Tibial artery (tissue), 4 donors: Measurements from ENCODE around the gene IL4I1.

ENCODE experiments used
- DNase-seq, 2 donors: peaks; one replicate each; pipeline ENCODE4 v3.0.0-alpha.2; 2019
- H3K27ac ChIP-seq, 2 donors: fragments of 200-600 bp; sonication (generic) in 1 of 2; 1 replicate in 1 of 2; 2 replicates in 1 of 2; pipeline ENCODE4 v1.5.1; 2018 to 2019; ENCODE audit warnings: mild to moderate bottlenecking in 1 of 2
- H3K27me3 ChIP-seq, 2 donors: fragments of 200-600 bp; sonication (generic) in 1 of 2; one replicate each; pipeline versions ENCODE4 v1.5.1 to v1.6.0; 2016 to 2019
- H3K36me3 ChIP-seq, 3 donors: fragments of 200-600 bp; sonication (generic) in 2 of 3; one replicate each; pipeline ENCODE4 v1.5.1; 2016 to 2019; ENCODE audit warnings: mild to moderate bottlenecking in 2 of 3
- H3K4me1 ChIP-seq, 4 donors: fragments of 200-600 bp; sonication (generic) in 2 of 4; 1 replicate in 3 of 4; 2 replicates in 1 of 4; pipeline ENCODE4 v1.5.1; 2016 to 2019
- H3K4me3 ChIP-seq, 2 donors: fragments of 200-600 bp; sonication (generic) in 1 of 2; 1 replicate in 1 of 2; 2 replicates in 1 of 2; pipeline ENCODE4 v1.5.1; 2018 to 2019; ENCODE audit warnings: mild to moderate bottlenecking in 2 of 2
- H3K9me3 ChIP-seq, 3 donors: fragments of 200-600 bp; sonication (generic) in 1 of 3; one replicate each; pipeline ENCODE4 v1.5.1; 2016 to 2019
- intact Hi-C: fragments of 100-400 bp; cut with DNase I; formaldehyde crosslinking; loops from one replicate; pipeline ENCODE4 v1.15.0; 2023; ENCODE audit warnings: low total_unique reads
- TF ChIP-seq, protein P1 (sequence below), 2 experiments: fragments of 200-600 bp in 1 of 2; fragments of 450-650 bp in 1 of 2; IDR thresholded peaks; one replicate each; pipeline ENCODE4 v1.5.1; 2017 to 2019; ENCODE audit warnings: antibody characterized with exemption in 2 of 2, mild to moderate bottlenecking in 1 of 2, moderate library complexity in 1 of 2

Gene IL4I1

DNA sequence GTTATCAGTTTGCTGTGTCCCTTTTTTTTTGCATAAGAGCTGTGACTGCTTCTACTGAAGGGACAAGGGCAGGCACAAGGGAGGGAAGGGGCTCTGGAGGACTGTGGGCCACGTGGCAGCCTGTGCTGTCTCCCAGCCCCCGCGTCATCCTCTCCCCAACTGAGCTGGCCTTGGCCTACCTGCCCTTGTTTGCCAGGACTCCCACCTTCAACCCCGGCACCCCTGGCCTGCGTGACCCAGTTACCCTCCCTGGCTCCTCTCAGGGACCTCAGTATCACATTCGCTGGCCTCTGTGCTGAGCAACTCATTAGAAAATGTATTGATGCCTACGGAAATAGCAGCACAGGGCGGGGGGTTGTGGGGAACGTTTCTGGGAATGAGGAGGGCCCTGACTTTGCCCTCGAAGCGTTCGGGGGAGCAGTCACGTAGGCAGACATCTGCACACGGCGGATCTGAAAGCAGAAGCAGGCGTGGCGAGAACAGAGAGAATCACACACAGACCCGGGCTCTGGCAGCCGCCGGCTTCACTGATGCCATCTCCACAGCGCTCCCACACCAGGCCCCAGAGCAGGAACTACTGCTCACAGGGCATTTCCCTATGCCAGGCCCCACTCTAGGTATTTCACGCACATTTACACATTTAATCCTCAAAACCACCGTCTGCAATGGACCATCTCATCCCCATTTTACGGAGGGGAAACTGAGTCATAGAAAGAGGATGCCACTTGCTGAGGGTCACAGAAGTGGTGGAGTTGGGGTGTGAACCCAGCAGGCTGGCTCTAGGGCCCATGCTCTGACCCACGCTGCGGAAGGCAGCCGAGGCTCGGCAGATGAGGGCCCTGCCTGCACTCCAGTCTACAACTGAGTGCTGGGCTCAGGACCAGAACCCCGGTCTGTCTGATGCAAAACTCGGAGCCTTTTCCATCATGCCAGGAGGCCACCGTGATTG is 26.6 kb upstream of the IL4I1 start:
- H3K27ac ChIP-seq, result no peak overlapping the region
- H3K4me3 ChIP-seq, result no peak overlapping the region
- H3K9me3 ChIP-seq, result no peaks in the 10 kb centered on the region
- H3K36me3 ChIP-seq, result peaks cover 16 to 81% (median 45%) of the 10 kb centered on the region in 3 donors
- TF ChIP-seq, protein P1, sequence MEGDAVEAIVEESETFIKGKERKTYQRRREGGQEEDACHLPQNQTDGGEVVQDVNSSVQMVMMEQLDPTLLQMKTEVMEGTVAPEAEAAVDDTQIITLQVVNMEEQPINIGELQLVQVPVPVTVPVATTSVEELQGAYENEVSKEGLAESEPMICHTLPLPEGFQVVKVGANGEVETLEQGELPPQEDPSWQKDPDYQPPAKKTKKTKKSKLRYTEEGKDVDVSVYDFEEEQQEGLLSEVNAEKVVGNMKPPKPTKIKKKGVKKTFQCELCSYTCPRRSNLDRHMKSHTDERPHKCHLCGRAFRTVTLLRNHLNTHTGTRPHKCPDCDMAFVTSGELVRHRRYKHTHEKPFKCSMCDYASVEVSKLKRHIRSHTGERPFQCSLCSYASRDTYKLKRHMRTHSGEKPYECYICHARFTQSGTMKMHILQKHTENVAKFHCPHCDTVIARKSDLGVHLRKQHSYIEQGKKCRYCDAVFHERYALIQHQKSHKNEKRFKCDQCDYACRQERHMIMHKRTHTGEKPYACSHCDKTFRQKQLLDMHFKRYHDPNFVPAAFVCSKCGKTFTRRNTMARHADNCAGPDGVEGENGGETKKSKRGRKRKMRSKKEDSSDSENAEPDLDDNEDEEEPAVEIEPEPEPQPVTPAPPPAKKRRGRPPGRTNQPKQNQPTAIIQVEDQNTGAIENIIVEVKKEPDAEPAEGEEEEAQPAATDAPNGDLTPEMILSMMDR (IDR thresholded peaks at IDR 0.05), result no peak
- intact Hi-C loops, result no loop called here
- H3K27me3 ChIP-seq, result no peaks in the 10 kb centered on the region
- peaks cover 0 to 26% (median 23%) of the 10 kb centered on the region in 4 donors for H3K4me1 ChIP-seq
- no peak for DNase-seq

DNA sequence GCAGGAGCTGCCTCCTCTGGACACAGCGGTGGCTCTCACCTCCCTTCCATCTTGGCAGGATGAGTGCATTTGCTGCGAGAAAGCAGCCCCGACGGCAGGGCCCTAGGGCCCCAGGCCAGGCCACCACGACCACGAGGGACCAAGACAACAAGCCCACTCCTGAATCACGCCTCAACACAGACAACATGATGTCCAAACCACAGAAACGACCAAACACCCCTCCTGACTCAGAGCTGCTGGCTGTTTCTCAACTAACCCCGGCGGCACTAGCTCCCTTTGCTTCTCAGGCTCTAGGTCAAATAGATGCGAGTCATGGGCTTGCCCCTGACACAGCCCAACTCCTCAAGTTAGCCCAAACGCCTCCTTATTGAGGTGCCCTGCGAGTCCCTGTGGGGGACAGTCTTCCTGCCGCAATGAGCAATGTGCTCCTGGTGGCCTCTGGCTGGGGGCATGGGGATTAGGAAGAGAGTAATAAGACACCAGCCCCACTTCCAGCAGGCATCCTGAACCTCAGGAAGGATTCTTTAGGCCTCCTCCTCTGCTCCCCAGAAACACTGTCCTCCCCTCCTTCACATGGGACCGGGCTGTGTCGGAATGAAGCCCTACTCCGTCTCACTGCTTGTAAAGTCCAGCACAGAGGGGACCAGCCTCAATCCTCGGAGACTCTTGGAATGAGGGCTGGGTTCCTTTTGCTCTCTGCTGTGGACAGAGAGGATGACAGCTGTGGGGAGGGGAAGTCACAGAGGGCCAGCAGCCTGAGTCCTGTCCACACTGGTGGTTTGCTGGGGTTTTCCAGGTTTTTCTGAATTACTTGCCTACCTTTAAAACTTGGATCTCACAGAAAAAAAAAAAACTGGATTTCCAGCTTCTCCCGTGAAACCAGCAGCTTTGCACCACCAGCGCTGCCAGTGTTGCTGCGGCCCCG is 25.4 kb upstream of the IL4I1 start:
- TF ChIP-seq, protein P1 (IDR thresholded peaks at IDR 0.05), result no peak
- H3K9me3 ChIP-seq, result no peaks in the 10 kb centered on the region
- peaks cover 16 to 87% (median 40%) of the 10 kb centered on the region in 3 donors for H3K36me3 ChIP-seq
- peaks cover 0 to 14% (median 11%) of the 10 kb centered on the region in 4 donors for H3K4me1 ChIP-seq
- H3K27me3 ChIP-seq, result no peaks in the 10 kb centered on the region
- H3K4me3 ChIP-seq, result no peak overlapping the region
- intact Hi-C loops, result no loop called here
- H3K27ac ChIP-seq, result no peak overlapping the region
- DNase-seq, result no peak

DNA sequence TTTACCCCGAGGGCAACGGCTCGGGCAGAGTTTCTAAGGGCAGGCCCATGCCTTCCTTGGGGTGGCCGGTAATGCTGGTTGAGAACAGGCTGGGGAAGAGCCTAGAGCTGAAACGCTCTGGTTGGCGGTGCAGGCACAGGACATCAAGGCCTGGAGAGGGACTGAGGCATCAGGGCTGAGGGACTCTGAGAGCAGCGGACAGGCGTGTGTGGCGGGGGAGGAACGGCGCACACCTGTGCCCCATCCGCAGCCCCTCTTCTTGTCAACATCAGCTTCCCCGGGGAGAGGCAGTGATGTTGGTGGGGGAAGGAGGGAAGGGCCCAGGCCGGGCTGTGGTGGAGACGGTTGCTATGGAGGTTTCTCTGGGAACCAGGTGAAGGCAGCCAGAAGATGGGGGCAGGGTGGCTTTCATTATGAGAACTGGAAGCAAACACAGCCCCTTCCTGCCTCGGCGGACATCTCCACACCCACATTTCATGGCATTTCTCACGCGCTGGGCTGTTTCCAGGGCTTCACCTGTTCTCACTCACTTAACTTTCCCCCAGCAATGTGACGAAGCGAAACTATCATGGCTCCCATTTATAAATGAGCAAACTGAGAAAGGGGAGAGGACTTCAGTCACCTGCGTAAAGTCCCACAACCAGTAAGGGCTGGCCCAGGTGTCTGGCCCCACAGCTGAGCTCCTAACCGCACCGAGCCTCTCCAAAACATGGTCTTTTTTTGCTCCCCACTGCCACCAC is 24.1 kb upstream of the IL4I1 start:
- Histone ChIP-seq H3K36me3 (peaks cover 11 to 91% (median 43%) of the 10 kb centered on the region in 3 donors), H3K4me3 (no peak overlapping the region), H3K4me1 (peaks cover 0 to 10% (median 6%) of the 10 kb centered on the region in 4 donors), H3K27me3 (no peaks in the 10 kb centered on the region), H3K27ac (no peak overlapping the region), H3K9me3 (no peaks in the 10 kb centered on the region)
- intact Hi-C loops, result no loop called here
- no peak for DNase-seq
- TF ChIP-seq, protein P1 (IDR thresholded peaks at IDR 0.05), result no peak

DNA sequence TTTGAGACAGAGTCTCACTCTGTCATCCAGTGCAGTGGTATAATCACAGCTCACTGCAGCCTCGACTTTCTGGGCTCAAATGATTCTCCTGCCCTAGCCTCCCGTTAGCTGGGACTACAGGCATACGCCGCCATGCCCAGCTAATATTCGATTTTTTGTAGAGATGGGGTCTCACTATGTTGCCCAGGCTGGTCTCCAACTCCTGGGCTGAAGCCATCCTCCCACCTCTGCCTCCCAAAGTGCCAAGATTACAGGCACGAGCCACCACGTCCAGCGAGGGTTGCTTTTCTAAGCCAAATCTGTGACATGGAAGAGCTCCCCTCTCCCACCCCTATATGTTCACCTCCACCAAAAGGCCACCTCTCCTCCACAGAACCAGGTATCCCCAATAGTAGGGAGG is 21.4 kb upstream of the IL4I1 start:
- Histone ChIP-seq H3K4me1 (no peaks in the 10 kb centered on the region), H3K27ac (no peak overlapping the region), H3K9me3 (no peaks in the 10 kb centered on the region), H3K4me3 (no peak overlapping the region), H3K27me3 (no peaks in the 10 kb centered on the region), H3K36me3 (peaks cover 5 to 91% (median 36%) of the 10 kb centered on the region in 3 donors)
- DNase-seq, result no peak
- intact Hi-C loops, result no loop called here
- TF ChIP-seq, protein P1 (IDR thresholded peaks at IDR 0.05), result no peak
